GM12872 (cell line): ENCODE measurements around the gene MGST3.

Source experiments
- CTCF ChIP-seq: IDR thresholded peaks from 3 replicates; pipeline ENCODE4 v1.5.1; 2011; ENCODE audit warnings: low read depth, mild to moderate bottlenecking, low read length, moderate library complexity; ENCODE audit not compliant: insufficient read depth

MGST3 gene

GRCh38 chr1:165671526-165671925 is 40.5 kb downstream of the MGST3 start:
- TF ChIP-seq CTCF, result no peak

- no peak for TF ChIP-seq CTCF
Measured at GRCh38 chr1:165674599-165674998, 43.6 kb downstream of the MGST3 start.

GRCh38 chr1:165675794-165676193 is 44.8 kb downstream of the MGST3 start:
- TF ChIP-seq CTCF, result no peak

- no peak for TF ChIP-seq CTCF
Measured at GRCh38 chr1:165678509-165678908, 47.5 kb downstream of the MGST3 start.

- no peak for TF ChIP-seq CTCF
Measured at GRCh38 chr1:165679282-165680036, 48.4 kb downstream of the MGST3 start.

GRCh38 chr1:165680303-165680702 is 49.3 kb downstream of the MGST3 start:
- TF ChIP-seq CTCF, result no peak

GRCh38 chr1:165683848-165684485 is 52.9 kb downstream of the MGST3 start:
- TF ChIP-seq CTCF, result no peak
